HL-60 (cell line): Measurements from ENCODE around the gene SLA2.

Experiments
- CTCF ChIP-seq: IDR thresholded peaks from one replicate; pipeline ENCODE4 v1.5.1; 2011; ENCODE audit warnings: low read length, control low read depth, inconsistent platforms; ENCODE audit not compliant: insufficient read depth
- GABPA ChIP-seq: IDR thresholded peaks from 2 replicates; pipeline ENCODE4 v1.6.1; 2012; ENCODE audit warnings: low read depth
- POLR2AphosphoS5 ChIP-seq: IDR thresholded peaks from 2 replicates; pipeline ENCODE4 v1.6.1; 2012; ENCODE audit warnings: low read depth
- REST ChIP-seq: IDR thresholded peaks from 2 replicates; pipeline ENCODE4 v1.6.1; 2012; ENCODE audit warnings: low read depth; ENCODE audit not compliant: insufficient replicate concordance
- SPI1 ChIP-seq: IDR thresholded peaks from 2 replicates; pipeline ENCODE4 v1.6.1; 2012; ENCODE audit warnings: low read depth, mild to moderate bottlenecking, borderline replicate concordance

GRCh38 chr20:36684747-36685146, 38.8 kb upstream of the SLA2 start:
- TF ChIP-seq CTCF: no peak
- no peak for TF ChIP-seq POLR2AphosphoS5
- TF ChIP-seq SPI1: no peak
- TF ChIP-seq REST: no peak
- TF ChIP-seq GABPA: no peak
